Stomach (tissue), 4 donors: ENCODE data around the gene TNNT1.

Source experiments
- EP300 ChIP-seq: sonication (generic); formaldehyde crosslinking; IDR thresholded peaks from one replicate; pipeline ENCODE4 v1.6.1; 2017; ENCODE audit warnings: antibody characterized with exemption
- POLR2A ChIP-seq, 4 donors: fragments of 450-650 bp; IDR thresholded peaks; one replicate each; pipeline ENCODE4 v1.6.1; 2016; ENCODE audit warnings: antibody characterized with exemption in 4 of 4, control low read depth in 2 of 4, mild to moderate bottlenecking in 1 of 4, moderate library complexity in 1 of 4
- POLR2AphosphoS5 ChIP-seq, 3 donors: sonication (generic); formaldehyde crosslinking; IDR thresholded peaks; one replicate each; pipeline ENCODE4 v1.6.1; 2016; ENCODE audit warnings: antibody characterized with exemption in 3 of 3
- TF ChIP-seq, protein P1 (sequence below), 7 experiments: fragments of 450-650 bp in 4 of 7; fragments of 200-600 bp in 3 of 7; sonication (generic) in 3 of 7; IDR thresholded peaks; one replicate each; pipeline ENCODE4 v1.5.1; 2016 to 2019; ENCODE audit warnings: antibody characterized with exemption in 7 of 7, control low read depth in 2 of 7, mild to moderate bottlenecking in 1 of 7

DNA sequence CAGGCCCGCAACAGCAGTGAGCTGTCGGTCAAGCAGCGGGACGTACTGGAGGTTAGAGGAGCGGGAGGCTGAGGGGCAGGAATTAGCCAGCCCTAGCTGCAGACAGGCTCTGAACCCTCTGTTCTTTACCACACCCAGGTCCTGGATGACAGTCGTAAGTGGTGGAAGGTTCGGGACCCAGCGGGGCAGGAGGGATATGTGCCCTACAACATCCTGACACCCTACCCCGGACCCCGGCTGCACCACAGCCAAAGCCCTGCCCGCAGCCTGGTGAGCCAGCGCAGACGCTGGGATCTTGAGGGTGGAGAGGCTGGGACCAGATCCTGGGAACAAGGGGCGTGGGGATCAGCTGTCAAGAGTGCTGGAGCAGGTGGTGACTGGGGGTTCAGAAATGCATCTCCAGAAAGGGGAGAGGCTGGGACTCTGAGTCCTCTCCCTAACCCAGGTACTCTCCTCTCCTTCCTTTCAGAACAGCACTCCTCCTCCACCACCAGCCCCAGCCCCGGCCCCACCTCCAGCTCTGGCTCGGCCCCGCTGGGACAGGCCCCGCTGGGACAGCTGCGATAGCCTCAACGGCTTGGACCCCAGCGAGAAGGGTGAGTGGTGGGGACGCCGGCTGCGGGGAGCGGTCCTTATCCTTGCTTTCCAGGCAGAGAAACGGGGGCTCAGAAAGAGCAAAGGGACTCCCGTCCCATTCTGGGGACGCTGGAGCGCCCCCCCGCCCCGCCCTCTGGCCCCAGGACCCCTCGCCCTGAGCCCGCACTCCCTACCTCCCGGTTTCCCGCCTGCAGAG, 62.9 kb downstream of the TNNT1 start:
- no peak for TF ChIP-seq POLR2A (IDR thresholded peaks at IDR 0.05)
- no peak for TF ChIP-seq EP300
- TF ChIP-seq, protein P1, sequence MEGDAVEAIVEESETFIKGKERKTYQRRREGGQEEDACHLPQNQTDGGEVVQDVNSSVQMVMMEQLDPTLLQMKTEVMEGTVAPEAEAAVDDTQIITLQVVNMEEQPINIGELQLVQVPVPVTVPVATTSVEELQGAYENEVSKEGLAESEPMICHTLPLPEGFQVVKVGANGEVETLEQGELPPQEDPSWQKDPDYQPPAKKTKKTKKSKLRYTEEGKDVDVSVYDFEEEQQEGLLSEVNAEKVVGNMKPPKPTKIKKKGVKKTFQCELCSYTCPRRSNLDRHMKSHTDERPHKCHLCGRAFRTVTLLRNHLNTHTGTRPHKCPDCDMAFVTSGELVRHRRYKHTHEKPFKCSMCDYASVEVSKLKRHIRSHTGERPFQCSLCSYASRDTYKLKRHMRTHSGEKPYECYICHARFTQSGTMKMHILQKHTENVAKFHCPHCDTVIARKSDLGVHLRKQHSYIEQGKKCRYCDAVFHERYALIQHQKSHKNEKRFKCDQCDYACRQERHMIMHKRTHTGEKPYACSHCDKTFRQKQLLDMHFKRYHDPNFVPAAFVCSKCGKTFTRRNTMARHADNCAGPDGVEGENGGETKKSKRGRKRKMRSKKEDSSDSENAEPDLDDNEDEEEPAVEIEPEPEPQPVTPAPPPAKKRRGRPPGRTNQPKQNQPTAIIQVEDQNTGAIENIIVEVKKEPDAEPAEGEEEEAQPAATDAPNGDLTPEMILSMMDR (IDR thresholded peaks at IDR 0.05): no peak
- no peak for TF ChIP-seq POLR2AphosphoS5 (IDR thresholded peaks at IDR 0.05)
